GM19035 (cell line): ENCODE data around the gene UTP4.
"Not testable (repeated sequence)": the region's sequence is repeated elsewhere in the genome, so short reads cannot be mapped to it uniquely, and the experiment has no call there.

Experiments used
- ATAC-seq: cut with Tn5 transposase; IDR thresholded peaks from one replicate; pipeline ENCODE4 v1.9.1; 2021; ENCODE audit not compliant: unreplicated experiment

UTP4 gene

DNA sequence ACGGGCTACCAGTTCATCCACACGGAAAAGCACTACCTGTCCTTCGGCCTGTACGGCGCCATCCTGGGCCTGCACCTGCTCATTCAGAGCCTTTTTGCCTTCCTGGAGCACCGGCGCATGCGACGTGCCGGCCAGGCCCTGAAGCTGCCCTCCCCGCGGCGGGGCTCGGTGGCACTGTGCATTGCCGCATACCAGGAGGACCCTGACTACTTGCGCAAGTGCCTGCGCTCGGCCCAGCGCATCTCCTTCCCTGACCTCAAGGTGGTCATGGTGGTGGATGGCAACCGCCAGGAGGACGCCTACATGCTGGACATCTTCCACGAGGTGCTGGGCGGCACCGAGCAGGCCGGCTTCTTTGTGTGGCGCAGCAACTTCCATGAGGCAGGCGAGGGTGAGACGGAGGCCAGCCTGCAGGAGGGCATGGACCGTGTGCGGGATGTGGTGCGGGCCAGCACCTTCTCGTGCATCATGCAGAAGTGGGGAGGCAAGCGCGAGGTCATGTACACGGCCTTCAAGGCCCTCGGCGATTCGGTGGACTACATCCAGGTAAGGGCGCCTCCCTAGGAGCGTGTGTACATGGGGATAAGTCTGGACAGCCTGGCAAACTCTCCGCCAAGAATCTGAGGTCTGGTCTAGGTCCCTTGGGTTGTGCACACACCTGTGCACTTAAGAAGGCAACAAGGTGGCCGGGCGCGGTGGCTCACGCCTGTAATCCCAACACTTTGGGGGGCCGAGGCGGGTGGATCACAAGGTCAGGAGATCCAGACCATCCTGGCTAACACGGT, 22.8 kb upstream of the UTP4 start:
- no peak for ATAC-seq

DNA sequence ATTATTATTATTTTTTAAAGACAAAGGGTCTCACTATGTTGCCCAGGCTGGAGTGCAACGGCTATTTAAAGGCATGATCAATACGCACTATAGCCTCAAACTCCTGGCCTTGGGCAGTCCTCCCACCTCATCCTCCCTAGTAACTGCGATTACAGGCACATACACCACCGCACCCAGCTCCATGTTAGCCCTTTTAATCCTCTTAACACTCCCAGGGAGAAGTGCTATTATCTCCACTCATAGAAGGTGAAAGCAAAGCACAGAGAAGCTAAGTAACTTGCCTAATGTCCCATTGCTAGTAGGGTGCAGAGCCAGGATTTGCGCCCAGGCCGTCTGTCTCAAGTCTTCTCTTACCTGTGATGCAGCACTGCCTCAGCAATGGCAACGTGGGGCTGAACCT, 22.0 kb upstream of the UTP4 start:
- ATAC-seq, result no peak

DNA sequence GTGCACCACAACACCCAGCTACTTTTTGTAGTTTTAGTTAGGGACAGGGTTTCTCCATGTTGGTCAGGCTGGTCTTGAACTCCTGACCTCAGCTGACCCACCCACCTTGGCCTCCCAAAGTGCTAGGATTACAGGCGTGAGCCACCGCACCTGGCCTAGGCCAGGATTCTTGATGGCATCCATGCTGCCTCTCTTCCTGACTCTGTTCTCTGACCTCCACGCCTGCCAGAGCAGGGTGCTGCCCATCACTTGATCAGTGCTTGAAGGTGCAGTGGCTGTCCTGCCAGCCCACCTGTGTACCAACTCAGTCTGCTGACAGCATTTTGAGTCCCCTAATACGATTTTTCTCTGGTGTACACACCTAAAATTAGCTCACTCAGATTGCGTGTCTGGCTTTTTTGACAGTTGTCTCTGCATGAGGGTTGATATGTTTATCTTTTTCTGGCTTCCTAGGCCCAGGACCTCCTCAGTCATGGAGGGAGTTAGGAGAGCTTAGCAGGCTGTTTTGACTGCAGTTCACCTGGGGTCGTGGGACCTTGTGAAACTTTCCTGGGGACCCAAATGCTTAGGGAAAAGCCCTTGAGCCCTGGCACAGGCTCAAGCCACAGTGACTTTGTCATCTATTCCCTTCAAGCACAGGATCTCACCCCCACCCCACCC, 21.1 kb upstream of the UTP4 start:
- no peak for ATAC-seq

DNA sequence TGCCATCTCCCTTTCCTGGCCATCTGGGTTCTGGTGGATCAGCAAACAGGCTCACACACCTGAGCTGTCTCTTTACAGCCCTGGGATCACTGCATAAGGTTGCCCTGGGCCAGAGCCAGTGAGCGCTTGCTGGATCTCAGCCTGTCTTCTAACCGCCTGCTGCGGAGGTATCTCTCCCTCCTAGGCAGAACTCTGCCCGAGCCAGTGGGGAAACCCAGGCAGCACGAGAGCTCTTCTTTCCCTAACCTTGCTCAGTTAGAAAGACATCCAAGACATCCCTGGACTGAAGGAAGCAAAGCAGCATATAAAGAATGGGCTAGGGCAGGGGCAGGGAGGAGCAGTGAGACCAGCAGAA, 20.6 kb upstream of the UTP4 start:
- ATAC-seq, result no peak

DNA sequence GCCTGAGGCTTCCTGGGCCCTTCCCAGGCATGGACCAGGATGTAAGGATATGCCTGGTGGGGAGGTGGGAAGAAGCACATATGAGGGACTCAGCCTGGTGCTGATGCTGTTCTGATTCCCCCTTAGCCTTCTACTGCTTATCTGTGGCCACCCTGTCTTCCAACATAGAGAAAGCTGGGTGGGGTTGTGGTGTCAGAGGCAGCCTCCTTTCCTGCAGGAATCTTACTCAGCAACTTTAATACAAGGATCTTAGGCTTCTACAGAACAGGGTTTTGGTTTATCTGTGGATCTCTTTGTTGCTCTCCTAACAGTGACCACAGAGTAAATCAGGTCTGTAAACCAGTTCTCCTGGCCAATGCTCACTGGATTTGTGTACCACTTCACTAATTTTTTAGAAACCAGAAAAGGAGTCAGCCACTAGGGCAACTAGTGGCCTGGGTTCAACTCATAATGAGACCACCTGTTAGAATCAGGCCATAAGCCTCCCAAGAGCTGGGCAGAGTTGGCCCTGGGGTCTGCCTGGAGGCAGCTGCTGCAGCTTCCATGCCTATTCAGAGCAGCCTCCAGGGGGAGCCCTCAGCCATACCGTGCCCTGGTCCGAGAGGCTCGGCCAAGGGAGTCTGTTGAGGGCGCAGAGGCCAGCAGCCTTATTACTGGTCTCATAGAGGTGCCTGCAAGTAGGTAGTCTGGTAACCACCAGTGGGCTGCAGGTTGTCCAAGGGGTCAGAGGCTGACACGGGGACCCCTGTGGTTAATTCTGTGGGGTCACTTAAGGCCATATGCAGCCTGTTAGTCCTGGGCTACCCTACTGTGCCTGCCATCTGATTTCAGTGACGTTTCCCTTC, 19.9 kb upstream of the UTP4 start:
- ATAC-seq, result no peak

DNA sequence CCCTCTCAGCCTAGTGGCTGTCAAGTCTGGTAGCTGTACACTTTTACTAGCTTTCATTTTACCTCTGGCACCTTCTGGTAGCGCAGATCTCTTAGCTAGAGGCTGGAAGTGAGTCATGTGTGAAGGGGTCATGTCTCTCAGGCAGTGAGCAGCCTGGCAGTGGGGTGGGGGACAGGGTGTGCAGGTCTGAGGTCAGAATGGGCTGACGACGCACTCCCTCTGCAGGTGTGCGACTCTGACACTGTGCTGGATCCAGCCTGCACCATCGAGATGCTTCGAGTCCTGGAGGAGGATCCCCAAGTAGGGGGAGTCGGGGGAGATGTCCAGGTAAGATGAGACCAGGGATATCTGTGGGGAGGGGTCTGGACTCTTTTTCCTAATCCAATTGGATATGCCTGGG, 19.2 kb upstream of the UTP4 start:
- no peak for ATAC-seq

DNA sequence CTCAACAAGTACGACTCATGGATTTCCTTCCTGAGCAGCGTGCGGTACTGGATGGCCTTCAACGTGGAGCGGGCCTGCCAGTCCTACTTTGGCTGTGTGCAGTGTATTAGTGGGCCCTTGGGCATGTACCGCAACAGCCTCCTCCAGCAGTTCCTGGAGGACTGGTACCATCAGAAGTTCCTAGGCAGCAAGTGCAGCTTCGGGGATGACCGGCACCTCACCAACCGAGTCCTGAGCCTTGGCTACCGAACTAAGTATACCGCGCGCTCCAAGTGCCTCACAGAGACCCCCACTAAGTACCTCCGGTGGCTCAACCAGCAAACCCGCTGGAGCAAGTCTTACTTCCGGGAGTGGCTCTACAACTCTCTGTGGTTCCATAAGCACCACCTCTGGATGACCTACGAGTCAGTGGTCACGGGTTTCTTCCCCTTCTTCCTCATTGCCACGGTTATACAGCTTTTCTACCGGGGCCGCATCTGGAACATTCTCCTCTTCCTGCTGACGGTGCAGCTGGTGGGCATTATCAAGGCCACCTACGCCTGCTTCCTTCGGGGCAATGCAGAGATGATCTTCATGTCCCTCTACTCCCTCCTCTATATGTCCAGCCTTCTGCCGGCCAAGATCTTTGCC, 18.0 kb upstream of the UTP4 start:
- no peak for ATAC-seq

DNA sequence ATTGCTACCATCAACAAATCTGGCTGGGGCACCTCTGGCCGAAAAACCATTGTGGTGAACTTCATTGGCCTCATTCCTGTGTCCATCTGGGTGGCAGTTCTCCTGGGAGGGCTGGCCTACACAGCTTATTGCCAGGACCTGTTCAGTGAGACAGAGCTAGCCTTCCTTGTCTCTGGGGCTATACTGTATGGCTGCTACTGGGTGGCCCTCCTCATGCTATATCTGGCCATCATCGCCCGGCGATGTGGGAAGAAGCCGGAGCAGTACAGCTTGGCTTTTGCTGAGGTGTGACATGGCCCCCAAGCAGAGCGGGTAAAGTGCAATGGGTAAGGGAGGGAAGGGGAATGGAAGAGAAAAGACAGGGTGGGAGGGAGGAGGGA, 17.5 kb upstream of the UTP4 start:
- no peak for ATAC-seq

DNA sequence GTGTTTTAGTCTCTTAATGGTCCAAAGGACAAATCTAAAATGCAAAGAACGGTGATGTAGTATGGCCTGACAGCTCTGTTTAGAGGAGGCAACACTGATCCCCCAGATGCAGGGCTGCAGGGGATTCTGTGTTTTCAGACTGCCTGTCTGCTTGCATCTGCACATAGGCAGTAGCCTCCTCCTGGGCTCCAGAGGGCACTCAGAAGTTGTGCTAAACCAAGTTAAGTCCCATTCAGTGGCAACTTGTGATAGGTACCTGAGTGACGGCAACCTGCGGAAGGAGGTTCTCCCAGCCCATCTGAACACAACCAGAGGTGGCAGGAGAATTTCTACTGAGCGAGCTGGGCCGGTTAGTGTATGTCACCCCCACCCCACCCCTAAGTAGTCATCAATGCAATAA, 17.1 kb upstream of the UTP4 start:
- no peak for ATAC-seq

DNA sequence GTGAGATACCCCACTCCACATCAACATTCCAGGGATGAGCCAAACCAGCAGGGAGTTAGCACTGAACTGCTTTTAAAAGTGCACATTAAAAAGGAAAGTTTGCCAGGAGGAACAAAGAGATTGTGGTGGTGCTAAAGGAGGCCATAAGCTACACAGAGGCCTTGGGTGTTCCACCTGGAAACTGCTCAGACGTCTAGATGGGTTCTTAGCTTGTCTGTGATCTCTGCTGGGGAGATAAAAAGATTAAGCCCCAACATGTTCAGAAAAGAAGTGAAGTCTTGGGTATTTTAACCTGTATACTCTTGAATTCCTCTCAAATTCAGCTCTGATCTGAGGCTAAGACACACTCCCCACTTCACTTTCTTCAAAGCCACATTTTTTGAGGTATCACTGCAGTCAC, 16.6 kb upstream of the UTP4 start:
- ATAC-seq, result no peak

DNA sequence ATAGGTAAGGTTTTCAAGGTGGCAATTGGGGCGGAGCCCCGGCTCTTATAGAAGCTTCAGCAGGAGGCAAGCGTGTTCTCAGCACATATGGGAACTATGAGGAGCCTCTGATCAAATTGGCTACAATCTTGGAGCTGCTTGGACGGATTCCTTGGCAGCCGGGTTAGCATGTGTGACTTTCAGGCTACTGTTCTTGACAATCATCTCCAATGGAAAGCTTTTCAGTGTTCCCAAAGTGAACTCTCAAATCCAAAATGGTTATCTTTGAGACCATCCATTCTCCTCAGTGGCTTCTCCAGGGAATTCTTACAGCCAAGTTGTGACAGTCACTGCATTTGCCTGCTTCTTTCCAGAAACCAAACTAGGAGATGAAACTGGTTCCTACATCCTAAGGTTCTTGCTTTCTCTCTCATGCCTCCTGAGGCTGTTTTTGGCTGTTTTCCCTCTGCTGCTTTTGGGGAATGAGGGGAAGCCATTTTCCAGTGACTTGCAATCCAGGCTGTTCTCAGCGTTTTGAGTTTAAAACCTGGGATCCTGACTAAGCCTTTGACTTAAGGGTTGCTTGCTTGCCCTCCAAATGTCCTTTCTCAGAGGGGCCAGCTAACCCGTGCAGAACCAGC, 16.1 kb upstream of the UTP4 start:
- no peak for ATAC-seq

DNA sequence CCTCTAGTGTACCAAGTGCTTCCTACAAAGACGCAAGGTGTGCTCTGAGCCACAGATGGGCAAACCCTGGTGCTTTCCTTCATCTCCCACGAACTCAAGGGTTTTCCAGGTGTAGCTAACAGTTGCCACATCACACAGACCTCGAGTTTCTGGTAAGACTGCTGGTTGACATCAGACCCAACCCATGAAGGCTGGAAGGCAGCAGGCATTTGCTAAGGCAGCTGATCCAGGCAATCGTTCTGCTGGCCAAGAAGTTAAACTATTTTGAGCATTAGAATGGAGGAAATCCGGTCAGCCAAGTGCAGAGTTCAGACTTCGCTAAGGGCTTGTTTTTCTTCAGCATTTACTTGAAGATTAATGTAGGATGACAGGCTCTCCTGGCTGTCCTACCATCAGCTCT, 15.5 kb upstream of the UTP4 start:
- ATAC-seq, result no peak

DNA sequence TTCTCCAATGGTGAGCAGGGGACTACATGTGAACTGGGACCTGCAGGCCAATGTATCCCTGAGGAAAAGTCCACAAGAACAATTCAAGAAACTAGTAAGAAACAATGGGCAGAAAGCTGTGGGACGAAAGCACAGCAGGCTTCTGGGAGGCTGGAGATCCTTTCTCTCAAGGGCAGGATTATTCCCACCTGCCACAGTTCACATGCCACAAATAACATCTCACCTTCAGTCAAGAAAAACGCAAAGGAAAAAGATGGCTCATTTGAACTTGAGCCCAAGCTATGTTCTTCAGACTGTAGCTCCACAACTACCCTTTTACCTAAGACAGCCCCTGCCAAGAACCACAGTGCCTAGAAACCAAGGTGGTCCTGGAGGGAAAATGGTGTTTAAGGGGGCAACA, 14.0 kb upstream of the UTP4 start:
- no peak for ATAC-seq

DNA sequence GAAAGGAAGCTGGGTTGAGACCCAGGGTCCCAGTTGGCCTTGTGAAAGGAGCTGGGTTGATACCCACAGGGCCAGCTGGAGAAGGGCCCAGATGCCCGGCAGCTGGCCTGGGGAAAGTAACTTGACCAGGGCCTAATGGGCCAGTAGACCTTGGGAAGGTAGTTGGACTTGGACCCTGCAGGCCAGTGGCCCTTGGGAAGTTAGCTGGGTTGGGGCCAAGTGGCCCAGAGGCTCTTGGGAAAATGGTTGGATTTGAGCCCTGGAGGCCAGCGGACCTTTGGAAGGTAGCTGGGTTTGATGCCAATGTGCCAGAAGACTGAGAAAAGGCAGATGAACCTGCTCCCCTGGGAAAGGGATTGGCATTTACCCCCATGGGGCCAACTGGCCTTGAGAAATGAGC, 13.5 kb upstream of the UTP4 start:
- ATAC-seq, result no peak

DNA sequence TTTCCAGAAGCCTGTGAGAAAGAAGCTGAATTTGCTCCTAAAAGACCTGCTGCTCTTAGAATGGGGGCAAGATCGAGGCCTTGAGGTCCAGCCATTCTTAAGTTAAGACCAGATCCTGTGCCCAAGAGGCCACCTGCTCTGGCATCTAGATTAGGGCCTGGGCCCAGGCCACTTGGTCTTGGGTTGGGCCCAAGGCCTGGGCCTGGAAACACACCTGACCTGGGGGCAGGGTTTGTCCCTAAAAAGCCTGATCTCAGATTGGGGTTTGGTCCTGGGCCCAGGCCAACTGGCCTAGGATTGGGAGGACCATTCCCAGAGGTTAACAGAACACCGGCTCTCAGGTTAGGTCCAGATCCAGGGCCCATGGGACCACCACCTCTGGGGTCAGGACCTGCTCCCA, 12.9 kb upstream of the UTP4 start:
- ATAC-seq, result no peak

DNA sequence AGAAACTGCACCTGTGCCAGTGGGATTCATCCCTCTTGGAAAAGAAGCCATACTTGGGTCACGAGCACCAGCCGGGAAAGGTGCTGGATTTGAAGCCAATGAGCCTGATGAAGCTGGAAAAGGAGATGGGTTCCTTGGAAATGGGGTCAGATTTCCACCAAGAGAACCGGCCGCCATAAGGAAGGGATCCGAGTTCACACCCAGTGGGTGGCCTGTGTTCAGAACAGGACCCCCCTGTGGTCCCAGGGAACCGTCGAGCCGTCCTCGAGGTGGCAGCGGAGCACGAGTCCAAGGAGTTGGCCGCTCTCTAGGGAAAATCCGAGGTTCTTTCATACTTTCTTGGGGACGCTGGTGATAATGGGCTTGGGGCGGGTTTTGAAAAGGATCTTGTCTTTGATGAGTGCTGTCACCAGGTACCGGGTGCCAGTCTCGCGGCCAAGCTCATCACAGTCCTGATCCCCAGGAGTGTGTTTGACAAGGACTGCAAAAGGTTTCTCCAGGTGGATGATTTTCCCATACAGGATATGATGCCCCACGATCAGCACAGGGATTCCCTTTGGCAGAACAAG, 12.3 kb upstream of the UTP4 start:
- no peak for ATAC-seq

DNA sequence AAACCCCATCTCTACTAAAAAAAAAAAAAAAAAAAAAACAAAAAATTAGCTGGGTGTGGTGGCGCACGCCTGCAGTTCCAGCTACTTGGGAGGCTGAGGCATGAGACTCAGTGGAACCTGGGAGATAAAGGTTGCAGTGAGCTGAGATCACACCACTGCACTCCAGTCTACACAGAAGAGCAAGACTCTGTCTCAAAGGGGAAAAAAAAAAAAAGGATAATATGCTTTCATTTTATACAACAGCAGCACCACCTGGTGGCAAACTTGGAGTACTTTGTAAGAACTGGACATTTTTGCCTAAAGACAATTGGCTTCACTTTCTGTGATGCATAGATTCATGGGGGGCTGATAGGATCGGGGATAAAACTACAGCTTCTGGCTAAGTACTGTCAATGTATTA, 8.5 kb upstream of the UTP4 start:
- ATAC-seq, result no peak

DNA sequence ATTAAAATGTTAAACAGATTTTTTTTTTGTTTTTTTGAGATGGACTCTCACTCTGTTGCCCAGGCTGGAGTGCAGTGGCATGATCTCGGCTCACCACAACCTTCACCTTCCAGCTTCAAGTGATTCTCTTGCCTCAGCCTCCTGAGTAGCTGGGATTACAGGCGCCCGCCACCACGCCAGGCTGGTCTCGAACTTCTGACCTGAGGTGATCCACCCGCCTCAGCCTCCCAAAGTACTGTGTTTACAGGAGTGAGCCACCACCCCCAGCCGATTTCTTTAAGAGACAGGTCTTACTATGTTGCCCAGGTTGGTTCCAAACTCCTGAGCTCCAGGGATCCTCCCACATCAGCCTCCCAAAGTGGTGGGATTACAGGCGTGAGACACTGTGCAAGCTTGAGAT, 8.0 kb upstream of the UTP4 start:
- not testable (repeated sequence) for ATAC-seq

DNA sequence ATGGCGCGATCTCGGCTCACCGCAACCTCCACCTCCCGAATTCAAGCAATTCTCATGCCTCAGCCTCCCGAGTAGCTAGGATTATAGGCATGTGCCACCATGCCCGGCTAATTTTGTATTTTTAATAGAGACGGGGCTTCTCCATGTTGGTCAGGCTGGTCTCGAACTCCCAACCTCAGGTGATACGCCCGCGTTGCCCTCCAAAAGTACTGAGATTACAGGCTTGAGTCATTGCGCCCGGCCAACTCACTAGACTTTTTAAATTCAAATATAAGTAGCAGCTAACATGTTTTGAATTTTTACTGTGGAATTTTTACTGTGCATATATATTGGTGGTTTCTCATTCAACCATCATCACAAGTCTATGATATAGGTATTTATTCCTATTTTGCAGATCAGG, 7.5 kb upstream of the UTP4 start:
- ATAC-seq, result not testable (repeated sequence)

DNA sequence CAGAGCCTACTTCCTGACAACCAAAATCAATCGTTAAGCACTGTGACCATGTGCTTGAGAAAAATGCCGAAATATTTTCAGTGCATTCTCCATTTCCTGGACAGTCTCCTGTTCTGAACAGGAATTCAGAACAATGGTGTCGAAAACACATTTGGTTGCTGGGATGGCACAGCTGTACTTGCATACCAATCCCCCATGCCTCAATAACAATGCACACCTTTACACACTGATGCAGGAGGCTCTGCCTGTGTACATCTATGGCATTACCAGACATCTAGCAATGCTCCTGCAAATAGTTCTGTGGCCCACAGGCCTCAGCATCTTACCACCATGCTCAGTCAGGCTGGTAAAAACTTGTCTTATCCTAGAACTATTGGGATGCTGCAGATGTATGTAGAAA, 6.2 kb upstream of the UTP4 start:
- ATAC-seq, result no peak

DNA sequence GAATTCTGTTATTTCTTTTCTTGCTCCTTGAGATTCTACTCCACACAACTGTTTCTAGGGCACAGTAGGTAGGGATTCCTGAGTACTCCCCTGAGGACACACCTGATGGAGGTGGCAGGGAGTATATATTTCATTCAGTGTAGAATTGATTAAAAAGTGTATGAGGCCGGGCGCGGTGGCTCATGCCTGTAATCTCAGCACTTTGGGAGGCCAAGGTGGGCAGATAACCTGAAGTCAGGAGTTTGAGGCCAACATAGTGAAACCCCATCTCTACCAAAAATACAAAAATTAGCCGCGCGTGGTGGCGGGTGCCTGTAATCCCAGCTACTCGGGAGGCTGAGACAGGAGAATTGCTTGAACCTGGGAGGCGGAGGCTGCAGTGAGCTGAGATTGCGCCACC, 5.6 kb upstream of the UTP4 start:
- ATAC-seq, result not testable (repeated sequence)
